H1 (cell line): ENCODE data around the gene USP35. TPM values are rescaled to one million over a fixed set of nuclear protein-coding genes. Genes with fewer than 3 reads are reported as not detected.

Source experiments
- CTCF ChIA-PET: fragments of 300-600 bp; sonication (Branson Sonifier 250); formaldehyde crosslinking; loops from one replicate; lab custom pipeline; 2021; ENCODE audit not compliant: partially characterized antibody; lab: Charles Lee
- POLR2A ChIA-PET: fragments of 300-600 bp; sonication (Branson Sonifier 250); formaldehyde crosslinking; loops from one replicate; lab custom pipeline; 2021; ENCODE audit warnings: inconsistent platforms; ENCODE audit not compliant: partially characterized antibody; lab: Charles Lee
- DNase-seq, 2 experiments: peaks; one replicate each; pipeline versions ENCODE4 v3.0.0 to v3.0.0-alpha.2; 2010 to 2022; ENCODE audit warnings: low spot score in 2 of 2, low read depth in 1 of 2, mixed read lengths in 1 of 2
- FAIRE-seq: peaks from 2 replicates; lab custom pipeline; 2011; peaks lifted over from hg19 to GRCh38; lab: Jason Lieb, UNC
- H2AFZ ChIP-seq: 2 replicates; pipeline ENCODE4 v1.8.1; 2012; ENCODE audit warnings: low read length, inconsistent platforms
- H2AK5ac ChIP-seq: 2 replicates; pipeline ENCODE4 v1.6.1; 2013; ENCODE audit warnings: low read depth, low read length
- H2BK120ac ChIP-seq: replicated peaks from 2 replicates; pipeline ENCODE3; 2013; ENCODE audit warnings: low read depth, low read length, inconsistent platforms
- H2BK12ac ChIP-seq: 2 replicates; pipeline ENCODE4 v1.6.1; 2013; ENCODE audit warnings: low read depth, low read length
- H2BK15ac ChIP-seq: 2 replicates; pipeline ENCODE4 v1.6.1; 2013; ENCODE audit warnings: low read length
- H2BK20ac ChIP-seq: 2 replicates; pipeline ENCODE4 v1.6.1; 2013; ENCODE audit warnings: low read length
- H2BK5ac ChIP-seq: 2 replicates; pipeline ENCODE4 v1.6.1; 2013; ENCODE audit warnings: low read depth, low read length
- H3K14ac ChIP-seq: 2 replicates; pipeline ENCODE4 v1.6.1; 2013; ENCODE audit warnings: inconsistent platforms; ENCODE audit not compliant: insufficient read length
- H3K18ac ChIP-seq: 2 replicates; pipeline ENCODE4 v1.6.1; 2013; ENCODE audit warnings: low read length; ENCODE audit errors: extremely low read depth
- H3K23ac ChIP-seq: 2 replicates; pipeline ENCODE4 v1.6.1; 2013; ENCODE audit warnings: inconsistent platforms; ENCODE audit not compliant: insufficient read length
- H3K23me2 ChIP-seq: 2 replicates; pipeline ENCODE4 v1.6.1; 2013; ENCODE audit warnings: low read depth, low read length
- H3K27ac ChIP-seq: 2 replicates; pipeline ENCODE4 v1.6.1; 2011; ENCODE audit warnings: low read depth, low read length, inconsistent platforms
- H3K27me3 ChIP-seq, 4 experiments: replicated peaks in 1 of 4; 1 replicate in 1 of 4; 2 replicates in 3 of 4; pipeline versions ENCODE4 v1.6.1 to v1.8.1; 2011 to 2013; ENCODE audit warnings: low read length in 3 of 4, mild to moderate bottlenecking in 3 of 4, inconsistent platforms in 2 of 4, mixed read lengths in 2 of 4, moderate library complexity in 1 of 4; ENCODE audit not compliant: control insufficient read depth in 3 of 4, insufficient read depth in 3 of 4; ENCODE audit errors: extremely low read depth in 1 of 4
- H3K36me3 ChIP-seq, 4 experiments: 2 replicates each; pipeline versions ENCODE4 v1.6.1 to v1.8.1; 2011 to 2013; ENCODE audit warnings: mild to moderate bottlenecking in 4 of 4, low read length in 3 of 4, moderate library complexity in 2 of 4, control low read depth in 1 of 4, inconsistent platforms in 1 of 4; ENCODE audit not compliant: insufficient read depth in 4 of 4, control insufficient read depth in 2 of 4
- H3K4ac ChIP-seq: replicated peaks from 2 replicates; pipeline ENCODE3; 2013; ENCODE audit warnings: low read length, low read depth, mixed read lengths, inconsistent platforms; ENCODE audit not compliant: insufficient read length
- H3K4me1 ChIP-seq, 4 experiments: replicated peaks in 1 of 4; 1 replicate in 1 of 4; 2 replicates in 3 of 4; pipeline versions ENCODE4 v1.6.1 to v1.8.1; 2011 to 2013; ENCODE audit warnings: low read length in 3 of 4, inconsistent platforms in 2 of 4, mixed read lengths in 1 of 4; ENCODE audit not compliant: insufficient read depth in 4 of 4, control insufficient read depth in 3 of 4
- H3K4me2 ChIP-seq, 2 experiments: 2 replicates each; pipeline versions ENCODE4 v1.6.1 to v1.8.1; 2011 to 2013; ENCODE audit warnings: low read depth in 2 of 2, low read length in 2 of 2, control low read depth in 1 of 2, inconsistent platforms in 1 of 2, mild to moderate bottlenecking in 1 of 2; ENCODE audit not compliant: insufficient read depth in 1 of 2
- H3K4me3 ChIP-seq, 4 experiments: fragments of 200-600, 300-600 bp in 1 of 4; sonication (generic), shearing (Covaris generic), sonication (Bioruptor Twin) in 1 of 4; 2 replicates each; pipeline versions ENCODE4 v1.5.1 to v1.8.1; 2011 to 2016; ENCODE audit warnings: low read length in 4 of 4, low read depth in 3 of 4, control low read depth in 2 of 4, inconsistent platforms in 2 of 4, mild to moderate bottlenecking in 2 of 4, mixed read lengths in 1 of 4, moderate library complexity in 1 of 4; ENCODE audit not compliant: insufficient read depth in 2 of 4; ENCODE audit errors: extremely low read depth in 1 of 4
- H3K56ac ChIP-seq: replicated peaks from 2 replicates; pipeline ENCODE3; 2013; ENCODE audit warnings: low read depth, mild to moderate bottlenecking, mixed read lengths, low read length, inconsistent platforms; ENCODE audit not compliant: insufficient read length
- H3K79me1 ChIP-seq: 2 replicates; pipeline ENCODE4 v1.6.1; 2013; ENCODE audit warnings: low read depth, low read length, control low read depth
- H3K79me2 ChIP-seq, 2 experiments: 2 replicates each; pipeline versions ENCODE4 v1.6.1 to v1.8.1; 2012 to 2013; ENCODE audit warnings: low read length in 2 of 2, mild to moderate bottlenecking in 2 of 2, inconsistent platforms in 1 of 2; ENCODE audit not compliant: insufficient read depth in 2 of 2, control insufficient read depth in 1 of 2
- H3K9ac ChIP-seq, 4 experiments: replicated peaks in 1 of 4; 1 replicate in 1 of 4; 2 replicates in 3 of 4; pipeline versions ENCODE4 v1.6.1 to v1.8.1; 2011 to 2013; ENCODE audit warnings: low read depth in 3 of 4, low read length in 3 of 4, control low read depth in 2 of 4, mild to moderate bottlenecking in 2 of 4, moderate library complexity in 2 of 4, inconsistent platforms in 1 of 4; ENCODE audit errors: extremely low read depth in 1 of 4
- H3K9me3 ChIP-seq, 2 experiments: 2 replicates each; pipeline versions ENCODE4 v1.6.1 to v1.8.1; 2012 to 2013; ENCODE audit warnings: mild to moderate bottlenecking in 2 of 2, moderate library complexity in 2 of 2, control low read depth in 1 of 2, inconsistent platforms in 1 of 2, low read depth in 1 of 2, low read length in 1 of 2, mixed read lengths in 1 of 2; ENCODE audit not compliant: insufficient read depth in 2 of 2
- H4K20me1 ChIP-seq, 2 experiments: replicated peaks in 1 of 2; 2 replicates each; pipeline versions ENCODE3 to v1.8.1; 2011 to 2013; ENCODE audit warnings: inconsistent platforms in 2 of 2, low read length in 2 of 2, mild to moderate bottlenecking in 1 of 2; ENCODE audit not compliant: insufficient read depth in 2 of 2, control insufficient read depth in 1 of 2
- H4K5ac ChIP-seq: 2 replicates; pipeline ENCODE4 v1.6.1; 2013; ENCODE audit warnings: low read length, low read depth, mixed read lengths, inconsistent platforms; ENCODE audit not compliant: insufficient read length
- H4K8ac ChIP-seq: 2 replicates; pipeline ENCODE4 v1.8.0; 2013; ENCODE audit warnings: mild to moderate bottlenecking, moderate library complexity, low read length, inconsistent platforms; ENCODE audit not compliant: insufficient read depth; ENCODE audit errors: extremely low read depth
- H4K91ac ChIP-seq: replicated peaks from 2 replicates; pipeline ENCODE3; 2013; ENCODE audit warnings: low read length, mixed read lengths, inconsistent platforms; ENCODE audit not compliant: insufficient read length
- BCL11A ChIP-seq, 2 experiments: IDR thresholded peaks; one replicate each; pipeline ENCODE4 v1.6.1; 2011; ENCODE audit warnings: low read depth in 2 of 2, low read length in 2 of 2, mild to moderate bottlenecking in 2 of 2
- BRCA1 ChIP-seq: IDR thresholded peaks from 2 replicates; pipeline ENCODE4 v1.6.1; 2012; ENCODE audit warnings: low read depth, low read length, improper control_type of control experiment
- JUN ChIP-seq: IDR thresholded peaks from 2 replicates; pipeline ENCODE4 v1.6.1; 2011; ENCODE audit warnings: low read depth, mild to moderate bottlenecking, improper control_type of control experiment, low read length
- MAX ChIP-seq: IDR thresholded peaks from 2 replicates; pipeline ENCODE4 v1.6.1; 2012; ENCODE audit warnings: inconsistent platforms
- POLR2AphosphoS5 ChIP-seq: IDR thresholded peaks from 2 replicates; pipeline ENCODE4 v1.6.1; 2011; ENCODE audit warnings: low read depth, low read length
- RBBP5 ChIP-seq: IDR thresholded peaks from 2 replicates; pipeline ENCODE4 v1.7.1; 2012; ENCODE audit warnings: low read depth, mild to moderate bottlenecking, inconsistent platforms, low read length, moderate library complexity, borderline replicate concordance
- SAP30 ChIP-seq: fragments of 300-600 bp; sonication (generic); IDR thresholded peaks from 2 replicates; pipeline ENCODE4 v1.7.1; 2012; ENCODE audit warnings: low read length, moderate library complexity, mild to moderate bottlenecking, inconsistent platforms; ENCODE audit not compliant: insufficient read depth, insufficient replicate concordance
- SIX5 ChIP-seq: IDR thresholded peaks from 2 replicates; pipeline ENCODE4 v1.6.1; 2011; ENCODE audit warnings: mild to moderate bottlenecking, low read depth, low read length
- SUZ12 ChIP-seq: fragments of 200-600 bp; sonication (generic); IDR thresholded peaks from 2 replicates; pipeline ENCODE4 v1.6.1; 2012; ENCODE audit warnings: mild to moderate bottlenecking, inconsistent platforms, low read length, moderate library complexity, mixed read lengths
- TBP ChIP-seq: IDR thresholded peaks from 2 replicates; pipeline ENCODE4 v1.6.1; 2011; ENCODE audit warnings: low read depth, low read length, improper control_type of control experiment
- TEAD4 ChIP-seq: IDR thresholded peaks from 2 replicates; pipeline ENCODE4 v1.6.1; 2012; ENCODE audit warnings: low read depth, low read length, inconsistent platforms, mixed read lengths
- ZNF274 ChIP-seq: IDR thresholded peaks from 2 replicates; pipeline ENCODE4 v1.7.0; 2012; ENCODE audit warnings: low read length, borderline replicate concordance; ENCODE audit errors: extremely low read depth
- WGBS, 2 experiments: shearing (Covaris generic) in 1 of 2; methylation state at CpG; one replicate each; pipeline versions ENCODE4 v1.1.6 to v1.1.7; 2013 to 2015; ENCODE audit warnings: low lambda C conversion rate in 2 of 2, mixed read lengths in 2 of 2, inconsistent platforms in 1 of 2, low coverage in 1 of 2, missing lambda C conversion rate in 1 of 2; ENCODE audit not compliant: insufficient replicate concordance in 2 of 2, insufficient coverage in 1 of 2, insufficient read length in 1 of 2; ENCODE audit errors: extremely low coverage in 1 of 2, missing lambda C conversion rate in 1 of 2; 5-methylcytosine and 5-hydroxymethylcytosine counted together
- polyA plus RNA-seq, 7 experiments: library from polyadenylated mRNA; depleted of rRNA in 3 of 7; stranded (reverse) in 5 of 7; unstranded in 2 of 7; fragments of >200 nt in 5 of 7; fragments of 200-250 nt in 2 of 7; gene quantifications; 1 replicate in 5 of 7; 2 replicates in 1 of 7; 4 replicates in 1 of 7; pipeline versions ENCODE4 v1.2.1 to v1.2.3, GENCODE V29; 2011 to 2013; ENCODE audit warnings: missing spikeins in 2 of 7, mixed read lengths in 2 of 7
- total RNA-seq: library from RNA; stranded (reverse); fragmentation: NEBNext Ultra II Directional; extraction: Animal tissue kit (Norgen Biotek cat#: 25700); gene quantifications from 2 replicates; pipeline ENCODE4 v1.2.1, GENCODE V29; 2021

Gene USP35
- total and polyA plus RNA-seq, 2 of the 8 experiments (the other 6 are each of a cell fraction or from before 2014, with no cell fraction given): 4.6 to 6.8 TPM

DNA sequence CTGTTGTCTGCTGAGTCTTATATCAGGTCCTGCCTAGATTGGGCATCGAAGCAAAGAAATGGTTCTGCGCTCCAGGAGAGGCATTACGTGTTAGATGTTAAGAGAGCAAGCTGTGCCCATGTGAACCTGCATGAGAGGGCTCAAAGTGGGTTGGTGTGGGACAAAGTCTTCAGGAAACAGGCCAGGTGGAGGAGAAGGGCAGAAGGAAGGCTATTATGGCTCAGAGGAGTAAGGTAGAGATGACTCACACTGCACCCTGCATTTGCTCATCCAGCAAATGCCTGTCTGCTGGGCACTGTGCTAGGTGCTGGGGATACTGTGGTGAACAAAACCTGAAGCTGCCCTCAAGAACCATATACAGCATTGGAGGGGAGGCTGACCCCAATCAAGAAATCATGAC, 5.8 kb downstream of the USP35 start:
- CTCF ChIA-PET: interaction anchor here (1.1 to 1.6 kb wide), 3 partner anchors 25 to 370 kb away, joined by 3 to 5 read pairs (median 3); no protein-coding TSS in a partner anchor

More for the DNA sequence above, 5.8 kb downstream of the USP35 start:
- no peak overlapping the region for H2BK15ac ChIP-seq
- no peaks in the 10 kb centered on the region for H3K79me2 ChIP-seq
- peaks cover 2% of the 10 kb centered on the region; the same call in 1 of the 2 replicates for H3K79me1 ChIP-seq
- H2AFZ ChIP-seq: no peak overlapping the region
- no peak overlapping the region for H3K23ac ChIP-seq
- no peak overlapping the region for H3K4ac ChIP-seq
- H2BK5ac ChIP-seq: no peak overlapping the region
- 0 out of 7 replicates have a peak, but pooled peaks cover 0 to 2% (median 0%) of the 10 kb centered on the region in 4 experiments for H3K27me3 ChIP-seq
- H2BK120ac ChIP-seq: no peak overlapping the region
- no peak overlapping the region for H3K4me2 ChIP-seq
- POLR2A ChIA-PET: interaction anchor here (1.0 to 1.5 kb wide), 2 partner anchors 14 to 27 kb away, joined by 3 read pairs; no protein-coding TSS in a partner anchor
- H3K4me3 ChIP-seq: no peak overlapping the region
- no peak overlapping the region for H3K18ac ChIP-seq
- H2AK5ac ChIP-seq: no peak overlapping the region
- no peak for TF ChIP-seq SUZ12
- TF ChIP-seq POLR2AphosphoS5: no peak
- no peak for TF ChIP-seq TBP
- no peak for TF ChIP-seq ZNF274
- no peak for TF ChIP-seq TEAD4
- no peak for TF ChIP-seq SAP30
- no peak for TF ChIP-seq BCL11A (IDR thresholded peaks at IDR 0.05; ENCODE audit: low read depth in 2 of 2, low read length in 2 of 2)
- no peak for TF ChIP-seq MAX
- no peak for TF ChIP-seq RBBP5
- TF ChIP-seq SIX5: no peak
- TF ChIP-seq JUN: no peak
- TF ChIP-seq BRCA1: no peak
- no peak overlapping the region for H3K9ac ChIP-seq
- no peak overlapping the region for H3K27ac ChIP-seq
- 85% methylated on average over 3 of the region's 3 CpGs; no CpG with 5 or more reads in 1 of the 2 experiments for WGBS, 2 experiments
- no peaks in the 10 kb centered on the region for H3K36me3 ChIP-seq
- FAIRE-seq (no peak), DNase-seq (no peak)
- no peak overlapping the region for H4K8ac ChIP-seq
- H3K4me1 ChIP-seq: peaks cover 0 to under 1% (median under 1%) of the 10 kb centered on the region in 4 experiments; a peak in 4 of 7 replicates
- H4K91ac ChIP-seq: no peak overlapping the region
- H3K56ac ChIP-seq: no peak overlapping the region
- no peak overlapping the region for H2BK12ac ChIP-seq
- no peaks in the 10 kb centered on the region for H3K9me3 ChIP-seq
- H3K23me2 ChIP-seq: no peaks in the 10 kb centered on the region
- no peak overlapping the region for H3K14ac ChIP-seq
- H2BK20ac ChIP-seq: no peak overlapping the region
- H4K5ac ChIP-seq: no peak overlapping the region
- peaks cover 0 to 3% of the 10 kb centered on the region in 2 experiments for H4K20me1 ChIP-seq
